MCF 10A (cell line): ENCODE results near the gene ATPAF1. TPM values are rescaled to one million over a fixed set of nuclear protein-coding genes. Genes with fewer than 3 reads are reported as not detected.

Source experiments
- BruUV-seq: library from RNA; stranded (reverse); fragments of 400-500 nt; replicated peaks from 2 replicates; lab custom pipeline; 2021; lab: Mats Ljungman, UMichigan
- CTCF ChIA-PET: fragments of 300-600 bp; sonication (Branson Sonifier 250); formaldehyde crosslinking; extraction: SDS; loops from one replicate; lab custom pipeline; 2021; ENCODE audit warnings: antibody characterized with exemption, inconsistent platforms; lab: Yijun Ruan, JAX
- POLR2A ChIA-PET: fragments of 300-600, 350-650 bp; sonication (Branson Sonifier 250); formaldehyde crosslinking; extraction: SDS; loops from one replicate; lab custom pipeline; 2020; ENCODE audit warnings: antibody characterized with exemption, inconsistent platforms; lab: Yijun Ruan, JAX
- DNase-seq: peaks from one replicate; pipeline ENCODE4 v3.0.0-alpha.2; 2018; ENCODE audit not compliant: unreplicated experiment
- H3K27ac Mint-ChIP-seq: one replicate; pipeline ENCODE4 v1.8.0; 2022; ENCODE audit warnings: mild to moderate bottlenecking, low read depth, mixed read lengths; ENCODE audit not compliant: unreplicated experiment
- H3K27me3 Mint-ChIP-seq: one replicate; pipeline ENCODE4 v1.8.0; 2022; ENCODE audit warnings: mixed read lengths; ENCODE audit not compliant: insufficient read depth, unreplicated experiment
- H3K36me3 Mint-ChIP-seq: one replicate; pipeline ENCODE4 v1.8.0; 2022; ENCODE audit warnings: mild to moderate bottlenecking, moderate library complexity, mixed read lengths; ENCODE audit not compliant: insufficient read depth, unreplicated experiment
- H3K4me1 Mint-ChIP-seq: one replicate; pipeline ENCODE4 v1.8.0; 2022; ENCODE audit warnings: mixed read lengths; ENCODE audit not compliant: insufficient read depth, unreplicated experiment
- H3K4me3 Mint-ChIP-seq: one replicate; pipeline ENCODE4 v1.8.0; 2022; ENCODE audit warnings: mild to moderate bottlenecking, moderate library complexity, mixed read lengths; ENCODE audit not compliant: unreplicated experiment
- H3K9me3 Mint-ChIP-seq: one replicate; pipeline ENCODE4 v1.8.0; 2022; ENCODE audit warnings: mixed read lengths; ENCODE audit not compliant: unreplicated experiment
- intact Hi-C: fragments of 100-400 bp; cut with micrococcal nuclease; formaldehyde crosslinking; loops from 2 replicates; pipeline ENCODE4 v1.14.1; 2022
- total RNA-seq: library from RNA; stranded (reverse); gene quantifications from 2 replicates; pipeline ENCODE4 v1.2.3, GENCODE V29; 2022
- TF ChIP-seq, protein P1 (sequence below): fragments of 200-600 bp; IDR thresholded peaks from one replicate; pipeline ENCODE4 v1.8.0; 2022; ENCODE audit warnings: antibody characterized with exemption, mild to moderate bottlenecking; ENCODE audit not compliant: unreplicated experiment

Gene ATPAF1
- total RNA-seq, 1 experiment from 2014 or later, result 43.2 TPM

DNA sequence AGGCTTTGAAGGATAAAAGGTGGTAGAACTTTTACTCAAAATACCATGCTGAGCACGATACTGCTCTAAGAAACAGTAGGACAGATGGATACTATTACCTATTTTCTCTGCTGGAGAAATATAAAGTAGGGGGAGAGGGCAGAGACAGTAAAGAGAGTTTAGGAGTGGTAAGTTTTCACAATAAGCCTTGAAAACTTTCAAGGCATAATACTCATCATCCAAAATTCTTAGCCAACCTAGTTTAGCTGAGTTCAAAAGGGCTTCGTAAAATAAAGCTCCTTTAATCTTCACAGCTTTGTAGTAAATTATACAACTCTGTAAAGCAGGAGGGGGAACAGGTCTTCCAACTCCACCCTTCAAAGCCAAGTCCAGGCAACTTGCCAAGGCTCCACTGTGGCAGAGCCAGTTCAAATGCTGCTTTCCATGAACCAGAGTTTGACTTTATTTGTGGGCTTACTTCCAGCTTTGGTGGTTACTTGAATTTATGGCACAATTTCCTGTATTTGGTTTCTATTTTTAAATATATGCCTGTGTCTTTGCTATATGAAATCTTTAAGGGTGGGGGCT lies 19.0 kb upstream of the ATPAF1 start:
- no peaks in the 10 kb centered on the region for H3K9me3 Mint-ChIP-seq
- POLR2A ChIA-PET, result interaction anchor here (1.8 kb wide), 1 partner anchor 10 kb away, joined by 7 read pairs; no protein-coding TSS in a partner anchor
- no peaks in the 10 kb centered on the region for H3K27me3 Mint-ChIP-seq
- H3K4me3 Mint-ChIP-seq, result no peak overlapping the region
- intact Hi-C loops, result no loop called here
- TF ChIP-seq, protein P1, sequence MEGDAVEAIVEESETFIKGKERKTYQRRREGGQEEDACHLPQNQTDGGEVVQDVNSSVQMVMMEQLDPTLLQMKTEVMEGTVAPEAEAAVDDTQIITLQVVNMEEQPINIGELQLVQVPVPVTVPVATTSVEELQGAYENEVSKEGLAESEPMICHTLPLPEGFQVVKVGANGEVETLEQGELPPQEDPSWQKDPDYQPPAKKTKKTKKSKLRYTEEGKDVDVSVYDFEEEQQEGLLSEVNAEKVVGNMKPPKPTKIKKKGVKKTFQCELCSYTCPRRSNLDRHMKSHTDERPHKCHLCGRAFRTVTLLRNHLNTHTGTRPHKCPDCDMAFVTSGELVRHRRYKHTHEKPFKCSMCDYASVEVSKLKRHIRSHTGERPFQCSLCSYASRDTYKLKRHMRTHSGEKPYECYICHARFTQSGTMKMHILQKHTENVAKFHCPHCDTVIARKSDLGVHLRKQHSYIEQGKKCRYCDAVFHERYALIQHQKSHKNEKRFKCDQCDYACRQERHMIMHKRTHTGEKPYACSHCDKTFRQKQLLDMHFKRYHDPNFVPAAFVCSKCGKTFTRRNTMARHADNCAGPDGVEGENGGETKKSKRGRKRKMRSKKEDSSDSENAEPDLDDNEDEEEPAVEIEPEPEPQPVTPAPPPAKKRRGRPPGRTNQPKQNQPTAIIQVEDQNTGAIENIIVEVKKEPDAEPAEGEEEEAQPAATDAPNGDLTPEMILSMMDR, result no peak
- CTCF ChIA-PET, result interaction anchor here (0.6 to 1.1 kb wide), 2 partner anchors 65 to 139 kb away, joined by 4 read pairs; no protein-coding TSS in a partner anchor
- H3K4me1 Mint-ChIP-seq, result no peaks in the 10 kb centered on the region
- H3K36me3 Mint-ChIP-seq, result peaks cover 81% of the 10 kb centered on the region
- no peak overlapping the region for H3K27ac Mint-ChIP-seq
- peak; percentile 17 for DNase-seq
- no TSS peak for BruUV-seq

DNA sequence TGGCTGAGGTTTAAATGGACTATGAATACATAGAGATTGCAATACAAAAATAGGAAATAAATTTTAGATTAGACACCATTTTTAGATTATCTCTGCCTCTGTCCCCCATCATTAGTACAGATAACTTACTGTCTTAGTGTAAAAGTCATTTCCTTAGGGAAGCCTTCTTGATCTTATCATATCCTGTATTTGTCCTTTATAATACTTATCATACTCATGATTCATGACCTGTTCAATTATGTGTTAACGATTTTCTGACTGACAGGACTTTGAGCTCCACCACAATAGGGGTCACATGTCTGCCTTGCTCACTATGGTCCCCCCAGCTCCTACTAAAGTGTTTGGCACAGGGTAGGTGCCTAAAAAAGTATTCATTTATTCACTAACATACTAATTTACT lies 18.1 kb upstream of the ATPAF1 start:
- no peak for DNase-seq
- Mint-ChIP-seq H3K27ac (no peak overlapping the region), H3K9me3 (no peaks in the 10 kb centered on the region), H3K36me3 (peaks cover 81% of the 10 kb centered on the region), H3K27me3 (no peaks in the 10 kb centered on the region), H3K4me1 (no peaks in the 10 kb centered on the region), H3K4me3 (no peak overlapping the region)
- intact Hi-C loops, result no loop called here
- no TSS peak for BruUV-seq
- ChIA-PET POLR2A (interaction anchor here (1.8 kb wide), 1 partner anchor 9 kb away, joined by 7 read pairs; no protein-coding TSS in a partner anchor), CTCF (interaction anchor here (1.1 kb wide), 1 partner anchor 138 kb away, joined by 4 read pairs; no protein-coding TSS in a partner anchor)
- TF ChIP-seq, protein P1, result no peak

DNA sequence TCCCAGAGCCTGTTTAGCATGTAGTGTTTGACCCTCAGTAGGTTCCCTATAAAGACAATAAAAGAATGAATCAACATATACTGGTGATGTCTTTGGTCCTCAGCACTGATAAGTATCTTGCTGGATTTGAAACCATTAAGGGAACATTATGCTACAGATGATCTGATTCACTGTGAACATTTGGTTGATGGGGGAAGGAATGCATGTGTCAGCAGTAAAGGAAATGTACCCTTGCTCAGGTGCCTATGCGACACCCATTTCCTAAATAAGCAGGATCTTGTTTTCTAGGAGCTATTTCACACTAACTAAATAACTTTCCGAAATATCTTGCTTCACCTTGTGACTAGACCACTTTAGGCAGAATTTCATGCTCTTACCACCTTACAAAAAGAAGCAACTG lies 16.5 kb upstream of the ATPAF1 start:
- BruUV-seq, result no TSS peak
- DNase-seq, result no peak
- H3K27ac Mint-ChIP-seq, result no peak overlapping the region
- TF ChIP-seq, protein P1, result no peak
- no peak overlapping the region for H3K4me3 Mint-ChIP-seq
- intact Hi-C loops, result no loop called here
- H3K9me3 Mint-ChIP-seq, result no peaks in the 10 kb centered on the region
- ChIA-PET CTCF (no interaction called here), POLR2A (interaction anchor here (0.6 kb wide), 1 partner anchor 41 kb away, joined by 3 read pairs; no protein-coding TSS in a partner anchor)
- no peaks in the 10 kb centered on the region for H3K27me3 Mint-ChIP-seq
- no peaks in the 10 kb centered on the region for H3K4me1 Mint-ChIP-seq
- H3K36me3 Mint-ChIP-seq, result peaks cover 82% of the 10 kb centered on the region

- Mint-ChIP-seq H3K4me1 (no peaks in the 10 kb centered on the region), H3K27me3 (no peaks in the 10 kb centered on the region), H3K36me3 (peaks cover 89% of the 10 kb centered on the region), H3K27ac (no peak overlapping the region), H3K4me3 (no peak overlapping the region), H3K9me3 (no peaks in the 10 kb centered on the region)
- BruUV-seq, result no TSS peak
- ChIA-PET CTCF (interaction anchor here (0.6 to 1.2 kb wide), 2 partner anchors 9 to 86 kb away, joined by 3 to 6 read pairs; no protein-coding TSS in a partner anchor), POLR2A (no interaction called here)
- TF ChIP-seq, protein P1, result no peak
- intact Hi-C loops, result no loop called here
- DNase-seq, result no peak
Measured at GRCh38 chr1:46682064-46682463, 13.9 kb upstream of the ATPAF1 start.
